ENCODE measurements around the gene ARHGAP26. TPM values are rescaled to one million over a fixed set of nuclear protein-coding genes. Genes with fewer than 3 reads are reported as not detected.

ARHGAP26 gene
- total and polyA plus RNA-seq, 2 donors (not counting 3 experiments of a cell fraction or from before 2014, with no cell fraction given), result 3.1 to 16.2 TPM

DNA sequence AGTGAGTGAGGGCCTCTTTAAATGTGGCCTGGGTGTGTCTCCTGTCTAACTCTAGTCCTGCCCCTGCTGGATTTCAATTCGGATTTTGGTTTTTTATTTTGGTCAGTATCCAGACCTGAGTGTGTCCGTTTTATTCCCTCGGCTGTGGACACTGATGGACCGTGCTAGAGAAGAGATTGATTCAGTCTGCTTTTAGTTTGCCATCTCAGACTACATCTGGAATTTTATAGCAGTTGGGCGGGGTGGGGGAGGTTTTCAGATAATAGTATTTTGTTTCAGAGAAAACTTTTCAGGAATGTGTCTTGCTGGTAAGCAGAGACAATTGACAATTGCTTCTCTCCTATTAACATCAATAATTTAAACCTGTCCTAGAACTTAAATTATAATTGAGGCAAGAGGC is 308.1 kb downstream of the ARHGAP26 start:
- H3K27ac ChIP-seq (ENCODE audit: insufficient read depth, low read depth, low read length), result no peak overlapping the region
- no peak for DNase-seq (ENCODE audit: low read depth, low spot score)
- no TSS peak for BruUV-seq (replicated peaks)
- no peak overlapping the region for H3K4me2 ChIP-seq (ENCODE audit: insufficient read depth, low read length)
- no peak for TF ChIP-seq GATA2 (IDR thresholded peaks at IDR 0.05; ENCODE audit: insufficient read depth, insufficient read length, low read depth, low read length)
- TF ChIP-seq POLR2A (IDR thresholded peaks at IDR 0.05; ENCODE audit: low read depth, low read length), result no peak
- H3K4me3 ChIP-seq (replicated peaks in 1 of 3; ENCODE audit: insufficient read depth in 1 of 3, low read depth in 1 of 3, low read length in 3 of 3), result no peak overlapping the region
- FAIRE-seq, result no peak
- dilution Hi-C loops (cut with MboI; ENCODE audit: extremely low pct_ligation_motif_present, low sequenced_read_pairs) (no loop called here), intact Hi-C loops (cut with micrococcal nuclease) (no loop called here)
- H3K9me1 ChIP-seq (replicated peaks; ENCODE audit: control insufficient read depth, extremely low read depth, insufficient read depth, low read length), result no peaks in the 10 kb centered on the region
- H3K36me3 ChIP-seq (ENCODE audit: control insufficient read depth in 2 of 2, extremely low read depth in 1 of 2, insufficient read depth in 2 of 2, low read length in 2 of 2), result no peaks in the 10 kb centered on the region
- H3K27me3 ChIP-seq (ENCODE audit: control insufficient read depth in 2 of 2, insufficient read depth in 2 of 2, low read length in 2 of 2), result no peaks in the 10 kb centered on the region
- H4K20me1 ChIP-seq (replicated peaks; ENCODE audit: control insufficient read depth, extremely low read depth, insufficient read depth, low read length), result no peaks in the 10 kb centered on the region
- H2AFZ ChIP-seq (ENCODE audit: low read depth, low read length), result no peak overlapping the region
- ChIA-PET POLR2A (no interaction called here), CTCF (no interaction called here)
- no peak overlapping the region for H3K9ac ChIP-seq (replicated peaks; ENCODE audit: extremely low read depth, insufficient read depth, low read length)
- no peaks in the 10 kb centered on the region for H3K9me3 ChIP-seq (replicated peaks; ENCODE audit: control insufficient read depth, insufficient read depth, low read length)
- H3K79me2 ChIP-seq (ENCODE audit: control insufficient read depth, insufficient read depth, low read length), result no peaks in the 10 kb centered on the region
- H3K4me1 ChIP-seq (ENCODE audit: control insufficient read depth, extremely low read depth, insufficient read depth, low read length), result peaks cover 6% of the 10 kb centered on the region

DNA sequence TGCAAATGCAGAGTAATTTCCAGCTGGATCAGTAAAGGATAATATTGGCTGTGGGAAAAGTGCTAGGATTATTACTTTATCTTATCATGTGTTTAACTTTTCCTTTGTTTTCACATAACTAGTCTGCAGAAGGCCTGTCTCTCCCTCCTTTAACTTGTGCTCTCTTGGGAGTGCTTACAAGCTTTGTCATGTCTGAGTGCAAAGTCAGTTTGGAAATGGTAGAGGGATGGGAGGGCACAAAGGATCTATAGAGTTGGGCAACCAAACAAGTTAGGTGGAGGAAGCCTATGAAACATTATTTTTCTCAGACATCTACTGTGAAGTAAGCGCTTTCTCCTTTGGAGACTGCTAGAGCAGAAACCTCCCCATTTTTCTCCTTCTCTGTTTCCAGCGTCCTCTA is 308.8 kb downstream of the ARHGAP26 start:
- no peak for TF ChIP-seq JUN (IDR thresholded peaks at IDR 0.05; ENCODE audit: borderline replicate concordance, insufficient read depth, insufficient read length, low read depth)
- no peak for TF ChIP-seq GATA2 (IDR thresholded peaks at IDR 0.05; ENCODE audit: insufficient read depth, insufficient read length, low read depth, low read length)
- TF ChIP-seq, protein P1, sequence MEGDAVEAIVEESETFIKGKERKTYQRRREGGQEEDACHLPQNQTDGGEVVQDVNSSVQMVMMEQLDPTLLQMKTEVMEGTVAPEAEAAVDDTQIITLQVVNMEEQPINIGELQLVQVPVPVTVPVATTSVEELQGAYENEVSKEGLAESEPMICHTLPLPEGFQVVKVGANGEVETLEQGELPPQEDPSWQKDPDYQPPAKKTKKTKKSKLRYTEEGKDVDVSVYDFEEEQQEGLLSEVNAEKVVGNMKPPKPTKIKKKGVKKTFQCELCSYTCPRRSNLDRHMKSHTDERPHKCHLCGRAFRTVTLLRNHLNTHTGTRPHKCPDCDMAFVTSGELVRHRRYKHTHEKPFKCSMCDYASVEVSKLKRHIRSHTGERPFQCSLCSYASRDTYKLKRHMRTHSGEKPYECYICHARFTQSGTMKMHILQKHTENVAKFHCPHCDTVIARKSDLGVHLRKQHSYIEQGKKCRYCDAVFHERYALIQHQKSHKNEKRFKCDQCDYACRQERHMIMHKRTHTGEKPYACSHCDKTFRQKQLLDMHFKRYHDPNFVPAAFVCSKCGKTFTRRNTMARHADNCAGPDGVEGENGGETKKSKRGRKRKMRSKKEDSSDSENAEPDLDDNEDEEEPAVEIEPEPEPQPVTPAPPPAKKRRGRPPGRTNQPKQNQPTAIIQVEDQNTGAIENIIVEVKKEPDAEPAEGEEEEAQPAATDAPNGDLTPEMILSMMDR (IDR thresholded peaks at IDR 0.05; ENCODE audit: extremely low read depth in 1 of 2, insufficient read depth in 1 of 2, low read depth in 1 of 2, low read length in 2 of 2), result no peak
- no peak for TF ChIP-seq POLR2AphosphoS5 (IDR thresholded peaks at IDR 0.05; ENCODE audit: insufficient read depth, low read depth, low read length)
- TF ChIP-seq FOS (IDR thresholded peaks at IDR 0.05; ENCODE audit: borderline replicate concordance, insufficient read depth, low read length), result no peak
- TF ChIP-seq MYC (IDR thresholded peaks at IDR 0.05; ENCODE audit: low read depth, low read length), result no peak
- no peak for TF ChIP-seq EZH2 (IDR thresholded peaks at IDR 0.05; ENCODE audit: borderline replicate concordance, low read depth, low read length, severe bottlenecking)
- TF ChIP-seq, protein P2, sequence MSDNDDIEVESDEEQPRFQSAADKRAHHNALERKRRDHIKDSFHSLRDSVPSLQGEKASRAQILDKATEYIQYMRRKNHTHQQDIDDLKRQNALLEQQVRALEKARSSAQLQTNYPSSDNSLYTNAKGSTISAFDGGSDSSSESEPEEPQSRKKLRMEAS (IDR thresholded peaks at IDR 0.05; ENCODE audit: insufficient read depth, insufficient read length), result no peak
- no peak for TF ChIP-seq POLR2A (IDR thresholded peaks at IDR 0.05; ENCODE audit: low read depth, low read length)
- Histone ChIP-seq H3K9me1 (replicated peaks; ENCODE audit: control insufficient read depth, extremely low read depth, insufficient read depth, low read length) (no peaks in the 10 kb centered on the region), H3K4me3 (replicated peaks in 1 of 3; ENCODE audit: insufficient read depth in 1 of 3, low read depth in 1 of 3, low read length in 3 of 3) (no peak overlapping the region), H2AFZ (ENCODE audit: low read depth, low read length) (no peak overlapping the region), H3K36me3 (ENCODE audit: control insufficient read depth in 2 of 2, extremely low read depth in 1 of 2, insufficient read depth in 2 of 2, low read length in 2 of 2) (no peaks in the 10 kb centered on the region), H3K27me3 (ENCODE audit: control insufficient read depth in 2 of 2, insufficient read depth in 2 of 2, low read length in 2 of 2) (no peaks in the 10 kb centered on the region), H3K9me3 (replicated peaks; ENCODE audit: control insufficient read depth, insufficient read depth, low read length) (no peaks in the 10 kb centered on the region), H3K4me2 (ENCODE audit: insufficient read depth, low read length) (no peak overlapping the region), H3K27ac (ENCODE audit: insufficient read depth, low read depth, low read length) (no peak overlapping the region), H4K20me1 (replicated peaks; ENCODE audit: control insufficient read depth, extremely low read depth, insufficient read depth, low read length) (no peaks in the 10 kb centered on the region), H3K4me1 (ENCODE audit: control insufficient read depth, extremely low read depth, insufficient read depth, low read length) (peaks cover 7% of the 10 kb centered on the region), H3K9ac (replicated peaks; ENCODE audit: extremely low read depth, insufficient read depth, low read length) (no peak overlapping the region), H3K79me2 (ENCODE audit: control insufficient read depth, insufficient read depth, low read length) (no peaks in the 10 kb centered on the region)
- dilution Hi-C loops (cut with MboI; ENCODE audit: extremely low pct_ligation_motif_present, low sequenced_read_pairs) (no loop called here), intact Hi-C loops (cut with micrococcal nuclease) (no loop called here)
- no TSS peak for BruUV-seq (replicated peaks)
- DNase-seq (ENCODE audit: low read depth, low spot score) (no peak), FAIRE-seq (no peak)
- CTCF ChIA-PET, result no interaction called here
- POLR2A ChIA-PET, result no interaction called here
